K562 (cell line): Measurements from ENCODE around the gene CCDC69. TPM values are rescaled to one million over a fixed set of nuclear protein-coding genes. Genes with fewer than 3 reads are reported as not detected.

ENCODE experiments used
- BDP1 ChIP-seq: IDR thresholded peaks from 3 replicates; pipeline ENCODE4 v1.6.1; 2011; ENCODE audit not compliant: insufficient read length, insufficient read depth
- CREBBP ChIP-seq: IDR thresholded peaks from one replicate; pipeline ENCODE4 v1.6.1; 2012; ENCODE audit warnings: low read depth, mild to moderate bottlenecking, control low read depth, inconsistent platforms, low read length
- EGR1 ChIP-seq: fragments of 450-650 bp; conservative IDR thresholded peaks from 2 replicates; pipeline ENCODE4 v1.6.1; 2017; ENCODE audit warnings: mild to moderate bottlenecking
- HMG20A ChIP-seq: fragments of 450-650 bp; formaldehyde crosslinking; conservative IDR thresholded peaks from 2 replicates; pipeline ENCODE4 v1.4.0; 2020; ENCODE audit warnings: mild to moderate bottlenecking, mixed read lengths
- HMGN3 ChIP-seq: IDR thresholded peaks from 2 replicates; pipeline ENCODE4 v1.6.1; 2011; ENCODE audit warnings: borderline replicate concordance, low read depth, mild to moderate bottlenecking, mixed read lengths, low read length; ENCODE audit not compliant: insufficient read length; ENCODE audit errors: extremely low read depth
- MAFG ChIP-seq: fragments of 450-650 bp; conservative IDR thresholded peaks from 2 replicates; pipeline ENCODE4 v1.6.1; 2016; ENCODE audit warnings: missing genetic modification characterization, missing compliant biosample characterization
- MEF2A ChIP-seq: IDR thresholded peaks from 2 replicates; pipeline ENCODE4 v1.6.1; 2011; ENCODE audit warnings: low read depth, mild to moderate bottlenecking, low read length, moderate library complexity; ENCODE audit not compliant: control insufficient read depth
- MIER1 ChIP-seq: fragments of 450-650 bp; IDR thresholded peaks from 2 replicates; pipeline ENCODE4 v1.6.1; 2016; ENCODE audit warnings: antibody characterized with exemption, mild to moderate bottlenecking, low read depth
- PHF20 ChIP-seq: fragments of 450-650 bp; IDR thresholded peaks from 2 replicates; pipeline ENCODE4 v1.6.1; 2018; ENCODE audit not compliant: partially characterized antibody
- PRDM10 ChIP-seq: fragments of 450-650 bp; IDR thresholded peaks from 2 replicates; pipeline ENCODE4 v1.6.1; 2018; ENCODE audit not compliant: partially characterized antibody
- RBM39 ChIP-seq: fragments of 200-400 bp; formaldehyde crosslinking; optimal IDR thresholded peaks from 2 replicates; pipeline ENCODE3; 2018; ENCODE audit warnings: low read depth, low read length
- SETDB1 ChIP-seq: IDR thresholded peaks from one replicate; pipeline ENCODE4 v1.6.1; 2012; ENCODE audit warnings: low read length, control low read depth, inconsistent platforms
- ZNF764 ChIP-seq: fragments of 250-450 bp; sonication (Bioruptor Pico); IDR thresholded peaks from 2 replicates; pipeline ENCODE4 v1.4.0; 2020; ENCODE audit warnings: low read depth, mild to moderate bottlenecking, moderate library complexity
- polyA plus RNA-seq, 8 experiments: library from polyadenylated mRNA; depleted of rRNA in 4 of 8; stranded (reverse) in 5 of 8; unstranded in 3 of 8; fragments of >200 nt; fragmentation: Nextera tagmentation in 2 of 8; fragmentation: Illumina TruSeq in 1 of 8; extraction: Ambion mirVana in 2 of 8; extraction: Trizol in 1 of 8; gene quantifications; 2 replicates each; pipeline versions ENCODE4 v1.2.1 to v1.2.3, GENCODE V29; 2011 to 2014; ENCODE audit warnings: inconsistent platforms in 1 of 8, missing spikeins in 1 of 8
- total RNA-seq, 7 experiments: library from RNA; depleted of rRNA in 6 of 7; stranded (reverse); fragments of >200 nt in 6 of 7; fragmentation: Illumina TruSeq in 2 of 7; extraction: Trizol in 2 of 7; gene quantifications; 2 replicates each; pipeline versions ENCODE4 v1.2.1 to v1.2.3, GENCODE V29; 2011 to 2021; ENCODE audit warnings: low replicate concordance in 1 of 7

Gene CCDC69
- total and polyA plus RNA-seq, 9 of the 15 experiments (the other 6 are each of a cell fraction or from before 2014, with no cell fraction given), result 0.65 to 12.2 (median 7.6) TPM

- TF ChIP-seq PRDM10, result no peak
- no peak for TF ChIP-seq CREBBP
- TF ChIP-seq PHF20, result no peak
- TF ChIP-seq HMG20A (CRISPR knock-in tag), result no peak
- TF ChIP-seq EGR1, result no peak
- no peak for TF ChIP-seq RBM39
- no peak for TF ChIP-seq SETDB1
- TF ChIP-seq MIER1, result no peak
- TF ChIP-seq BDP1, result no peak
- no peak for TF ChIP-seq MEF2A
- no peak for TF ChIP-seq ZNF764 (CRISPR knock-in tag)
- TF ChIP-seq MAFG (tag), result no peak
- no peak for TF ChIP-seq HMGN3
Measured at GRCh38 chr5:151146061-151146460, 77.8 kb downstream of the CCDC69 start (continued).
